CD4-positive, alpha-beta T cell treated with Interleukin-2 at 100 ng/mL for 4 hours (primary cell): ENCODE measurements around the gene POLR1H.
"Not testable (repeated sequence)": the region's sequence is repeated elsewhere in the genome, so short reads cannot be mapped to it uniquely, and the experiment has no call there.

Source experiments
- DNase-seq: peaks from one replicate; pipeline ENCODE4 v3.0.0-alpha.2; 2020; ENCODE audit warnings: low spot score

Gene POLR1H, protein sequence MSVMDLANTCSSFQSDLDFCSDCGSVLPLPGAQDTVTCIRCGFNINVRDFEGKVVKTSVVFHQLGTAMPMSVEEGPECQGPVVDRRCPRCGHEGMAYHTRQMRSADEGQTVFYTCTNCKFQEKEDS

DNA sequence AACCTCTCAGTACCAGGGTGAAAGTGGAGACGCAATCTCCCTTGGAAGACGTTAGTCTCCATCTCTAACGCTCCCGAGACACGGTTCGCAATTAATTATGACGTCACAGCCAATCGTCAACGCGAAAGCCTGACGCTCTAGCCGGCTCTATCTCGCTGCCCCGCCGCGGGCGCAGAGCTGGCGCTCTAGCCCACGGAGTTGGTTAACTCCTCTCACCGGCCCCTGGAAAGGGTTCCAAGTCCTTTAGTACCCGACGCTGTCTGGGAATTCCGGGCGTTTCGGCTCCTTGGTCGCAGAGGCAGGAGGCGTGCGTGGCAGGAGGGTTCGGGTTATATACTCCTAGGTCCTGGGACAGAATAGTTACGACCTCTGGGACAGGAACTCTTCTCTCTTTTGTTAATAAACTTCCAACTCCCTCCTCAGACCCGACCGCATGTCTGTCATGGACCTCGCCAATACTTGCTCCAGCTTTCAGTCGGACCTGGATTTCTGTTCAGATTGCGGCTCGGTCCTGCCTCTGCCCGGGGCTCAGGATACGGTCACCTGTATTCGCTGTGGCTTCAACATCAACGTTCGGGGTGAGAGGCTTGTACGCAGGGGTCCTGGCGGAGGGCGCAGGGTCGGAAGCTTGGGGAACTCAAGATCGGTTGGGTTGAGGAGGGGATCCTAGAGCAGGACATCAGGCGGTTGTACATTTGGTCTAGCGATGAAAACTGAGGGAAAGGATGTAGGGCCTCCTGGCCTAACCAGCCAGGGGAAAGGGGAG is at the start of gene POLR1H:
Gene POLR1H (plus strand): TSS at position 174 of the 766 bp plus-strand sequence. CDS start 260 bp downstream, at position 434.
- DNase-seq, result peak; percentile 94

DNA sequence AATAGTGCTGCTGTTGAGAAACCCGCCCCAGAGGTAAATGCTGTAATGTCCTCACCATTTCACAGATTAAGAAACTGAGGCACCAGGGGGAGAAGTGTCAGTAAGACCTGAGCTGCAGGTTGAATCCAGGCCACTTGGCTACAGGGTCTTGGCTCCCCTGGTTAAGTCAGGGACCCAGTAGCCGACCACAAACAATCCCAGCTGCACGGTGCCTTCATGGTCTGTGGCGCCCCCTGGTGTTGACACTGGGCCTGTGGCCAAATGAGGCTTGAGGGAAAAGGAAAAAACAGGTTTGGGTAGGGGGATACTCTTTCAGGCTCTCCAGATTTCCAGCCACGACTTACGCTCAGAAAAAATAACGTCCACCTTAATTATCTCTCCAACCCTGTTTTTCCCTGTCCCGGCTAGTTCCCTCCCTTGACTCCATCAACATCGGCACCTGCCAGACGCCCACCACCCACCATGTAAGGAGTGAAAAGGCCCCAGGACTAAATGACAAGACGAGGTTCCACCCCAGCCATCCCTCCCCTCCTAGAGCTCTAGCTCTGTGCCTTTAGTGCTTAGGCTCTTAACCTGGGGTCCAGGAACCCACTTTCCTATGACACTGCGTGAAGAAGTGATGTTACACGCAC is 47.7 kb upstream of the POLR1H start:
- peak; percentile 17 for DNase-seq

DNA sequence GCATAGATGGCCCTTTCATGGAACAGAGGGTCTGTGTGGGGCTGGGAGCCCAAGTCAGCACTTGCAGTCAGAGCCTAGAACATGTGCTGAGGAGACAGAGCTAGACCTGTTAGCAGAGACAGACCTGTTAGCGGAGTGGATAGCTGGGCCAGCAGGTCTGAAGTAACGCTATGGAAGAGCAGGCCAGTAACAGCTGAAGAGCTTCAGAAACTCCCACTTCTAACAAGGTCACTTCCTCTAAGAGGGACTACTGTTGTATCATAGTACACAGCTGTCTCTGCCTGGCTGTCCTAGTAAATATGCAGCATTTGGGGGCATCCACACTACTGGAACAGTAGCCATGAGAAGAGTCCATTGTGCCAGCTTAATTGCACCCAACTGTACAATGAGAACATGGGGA is 41.2 kb upstream of the POLR1H start:
- DNase-seq, result no peak

DNA sequence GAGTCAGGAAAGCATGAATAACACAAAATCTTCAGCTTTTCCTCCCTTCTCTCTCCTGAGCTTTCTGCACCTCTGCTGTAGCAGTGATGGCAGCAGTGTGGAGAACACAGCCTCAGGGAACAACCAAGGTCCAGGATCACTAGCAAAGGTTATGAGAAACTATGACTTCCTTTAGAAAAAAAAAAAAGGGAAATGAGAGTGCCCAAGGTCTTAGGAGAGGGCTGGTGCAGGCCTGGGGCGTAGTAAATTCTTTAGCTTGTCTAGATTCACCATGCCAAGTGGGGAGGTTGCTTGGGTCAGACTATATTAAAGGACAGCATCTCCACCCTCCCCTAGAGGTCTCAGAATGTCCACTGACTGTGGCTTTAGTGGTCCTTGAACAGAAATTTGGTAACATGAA is 40.4 kb upstream of the POLR1H start:
- no peak for DNase-seq

DNA sequence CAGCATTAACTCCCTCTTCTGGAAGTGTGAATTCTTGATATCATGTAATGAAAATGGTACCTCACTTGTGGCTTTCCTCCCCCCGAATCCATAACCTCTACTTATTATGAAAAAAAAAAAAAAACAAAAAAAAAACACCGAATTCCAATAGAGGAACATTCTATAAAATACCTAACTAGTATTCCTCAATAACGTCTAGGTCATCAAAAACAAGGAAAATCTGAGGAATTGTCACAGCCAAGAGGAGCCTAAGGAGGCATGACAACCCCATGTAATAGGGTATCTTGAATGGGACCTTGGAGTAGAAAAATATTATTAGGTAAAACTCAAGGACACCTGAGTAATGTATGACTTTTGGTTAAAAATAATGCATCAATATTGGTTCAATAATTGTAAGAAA is 38.9 kb upstream of the POLR1H start:
- DNase-seq, result no peak

DNA sequence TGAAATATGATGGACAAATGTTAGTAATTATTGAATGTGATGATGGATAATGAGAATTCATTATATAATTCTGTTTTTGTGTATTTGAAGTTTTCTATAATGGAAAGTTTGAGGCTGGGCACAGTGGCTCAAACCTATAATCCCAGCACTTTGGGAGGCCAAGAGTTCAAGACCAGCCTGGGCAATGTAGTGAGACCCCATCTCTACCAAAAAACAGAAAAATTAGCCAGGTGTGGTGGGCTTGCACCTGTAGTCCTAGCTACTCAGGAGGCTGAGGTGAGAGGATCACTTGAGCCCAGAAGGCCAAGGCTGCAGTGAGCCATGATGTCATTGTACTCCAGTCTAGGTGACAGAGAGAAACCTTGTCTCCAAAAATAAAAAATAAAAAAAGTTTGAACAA is 38.4 kb upstream of the POLR1H start:
- DNase-seq, result not testable (repeated sequence)

DNA sequence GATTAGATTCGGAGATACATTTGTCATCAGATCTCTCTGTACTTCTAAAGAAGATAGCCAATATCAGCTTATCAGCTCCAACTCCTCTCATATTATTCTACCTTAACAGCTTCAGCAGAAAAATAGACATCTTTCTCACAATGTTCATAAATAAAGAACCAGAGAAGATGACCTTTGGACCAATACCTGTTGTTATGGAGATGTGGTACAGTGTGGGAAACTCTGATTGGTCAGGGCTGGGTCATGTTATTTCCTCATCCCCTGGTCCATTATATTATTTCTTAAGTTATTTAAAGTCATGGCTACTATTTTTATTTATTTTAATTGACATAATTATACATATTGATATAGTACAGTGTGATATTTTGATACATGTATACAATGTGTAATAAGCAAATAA is 35.9 kb upstream of the POLR1H start:
- DNase-seq, result no peak

DNA sequence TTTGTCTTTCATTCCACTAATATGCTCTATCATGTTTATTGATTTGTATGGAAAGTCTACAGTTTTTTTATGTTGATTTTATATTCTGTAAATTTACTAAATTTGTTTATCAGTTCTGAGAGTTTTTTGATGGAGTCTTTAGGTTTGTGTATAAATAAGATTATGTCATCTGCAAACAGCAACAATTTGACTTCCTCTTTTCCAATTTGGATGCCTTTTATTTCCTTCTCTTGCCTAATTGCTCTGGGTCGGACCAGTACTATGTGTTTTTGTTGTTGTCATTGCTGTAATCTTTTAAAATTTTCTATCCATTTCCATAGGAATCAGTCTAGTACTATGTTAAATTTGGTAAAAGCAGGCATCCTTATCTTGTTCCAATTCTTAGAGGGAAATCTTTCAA is 31.5 kb upstream of the POLR1H start:
- DNase-seq, result no peak

DNA sequence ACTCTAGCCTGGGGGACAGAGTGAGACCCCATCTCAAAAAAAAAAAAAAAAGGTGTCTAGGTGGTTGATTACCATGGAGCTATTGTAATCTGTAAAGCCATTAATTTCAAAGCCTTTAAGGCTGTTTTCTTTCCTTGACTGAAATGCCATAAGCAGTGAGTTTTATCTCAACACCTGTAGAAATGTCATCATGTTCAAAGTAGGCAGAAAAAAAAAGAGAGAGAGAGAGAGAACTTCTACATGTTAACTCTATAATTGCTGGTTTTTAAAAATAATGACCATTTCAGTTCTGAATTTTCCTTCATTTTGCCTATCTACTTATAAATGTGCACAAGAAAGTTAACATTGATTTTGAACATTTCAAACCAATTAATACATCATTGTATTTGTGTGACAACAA is 29.7 kb upstream of the POLR1H start:
- DNase-seq, result no peak

DNA sequence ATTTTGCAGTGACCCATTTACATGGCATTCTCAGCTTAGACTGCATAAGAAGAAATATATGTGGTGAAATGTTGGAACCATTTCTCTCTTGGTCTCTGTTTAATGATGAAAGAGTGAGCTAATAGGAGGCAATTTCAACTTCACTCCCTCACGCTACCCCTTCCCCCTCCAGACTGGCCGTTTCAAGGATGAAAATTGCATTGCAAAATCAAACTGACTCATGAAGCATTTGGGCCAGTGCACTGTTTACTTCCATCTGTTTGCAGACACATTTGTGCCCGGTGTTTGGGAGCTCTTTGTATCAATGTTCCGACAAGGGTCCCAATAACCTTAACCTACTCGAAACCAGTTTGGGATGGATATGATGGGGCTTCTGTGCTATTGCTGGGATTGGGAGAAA is 27.6 kb upstream of the POLR1H start:
- not testable (repeated sequence) for DNase-seq

DNA sequence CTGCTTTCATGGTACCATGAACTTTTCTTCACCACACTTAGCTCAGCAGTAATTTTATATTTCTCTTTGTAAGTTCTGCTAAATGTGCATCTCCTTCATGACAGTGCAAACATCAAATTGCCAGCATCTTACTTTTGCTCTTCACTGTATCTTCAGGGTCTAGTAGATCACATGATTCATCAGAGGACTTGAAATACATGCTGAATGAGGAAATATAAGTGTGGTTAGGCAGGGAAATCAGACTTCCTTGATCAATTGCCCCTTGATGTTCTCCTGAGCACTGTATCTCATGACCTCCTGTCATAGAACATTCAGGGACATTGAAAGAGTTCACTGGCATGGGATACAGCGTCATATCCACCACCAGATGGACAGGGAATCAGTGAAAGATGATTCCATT is 25.3 kb upstream of the POLR1H start:
- no peak for DNase-seq

DNA sequence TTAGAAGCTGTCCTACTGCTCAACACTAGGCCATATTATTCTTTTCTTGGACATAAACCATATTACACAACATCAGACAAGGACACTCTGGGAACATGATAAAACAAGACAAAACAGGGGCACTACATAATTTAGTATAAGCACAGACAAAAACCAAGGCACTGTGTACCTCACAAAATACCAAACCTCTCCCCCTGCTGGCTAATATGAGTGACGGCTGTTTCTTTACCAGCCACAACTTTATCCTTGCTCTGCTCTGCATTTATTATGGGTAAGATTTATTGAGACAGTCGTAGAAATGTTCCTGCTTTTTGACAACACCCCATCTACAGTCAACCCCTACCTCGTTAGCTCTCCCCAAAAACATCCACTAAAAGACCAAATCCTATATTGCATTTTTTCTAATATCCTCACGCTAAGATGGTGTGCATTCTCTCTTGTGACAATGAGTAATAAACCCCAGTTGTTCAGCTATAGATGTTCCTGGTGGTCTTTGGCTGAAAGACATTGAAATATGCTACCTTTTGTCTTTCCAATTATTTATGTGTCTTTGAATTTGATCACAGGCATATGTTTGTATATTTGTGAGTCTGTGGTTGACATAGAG is 23.8 kb upstream of the POLR1H start:
- DNase-seq, result no peak

DNA sequence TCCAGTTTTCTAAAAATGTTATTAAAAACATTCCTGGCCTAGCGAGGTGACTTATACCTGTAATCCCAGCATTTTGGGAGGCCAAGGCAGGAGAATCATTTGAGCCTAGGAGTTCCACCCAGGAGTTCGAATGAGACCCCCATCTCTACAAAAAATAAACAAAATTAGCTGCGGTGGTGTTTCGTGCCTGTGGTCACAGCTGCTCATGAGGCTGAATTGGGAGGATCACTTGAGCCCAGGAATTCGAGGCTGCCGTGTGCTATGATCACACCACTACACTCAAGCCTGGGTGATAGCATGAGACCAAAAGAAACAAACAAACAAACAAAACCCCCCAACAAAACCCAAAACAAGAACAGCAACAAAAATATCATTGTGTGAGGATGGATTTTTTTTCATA is 19.8 kb upstream of the POLR1H start:
- DNase-seq, result no peak

DNA sequence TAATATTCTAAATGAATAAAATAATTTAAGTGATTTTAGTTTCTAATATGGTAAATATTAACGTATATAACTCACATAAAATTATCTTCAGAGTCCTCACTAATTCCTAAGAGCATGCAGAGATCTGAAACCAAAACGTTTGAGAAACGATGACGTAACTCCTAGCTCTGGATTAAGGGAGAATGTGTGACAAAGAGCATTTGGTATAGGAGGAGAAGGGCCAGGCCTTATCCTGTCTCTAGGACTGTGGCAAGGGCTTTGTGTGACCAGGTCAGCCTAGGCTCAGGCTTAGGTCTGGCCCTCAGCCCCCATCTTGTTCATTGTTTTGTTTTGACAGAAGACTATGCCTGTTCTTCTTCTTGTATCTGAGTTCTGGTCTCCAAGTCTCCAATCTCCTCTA is 19.2 kb upstream of the POLR1H start:
- DNase-seq, result no peak

DNA sequence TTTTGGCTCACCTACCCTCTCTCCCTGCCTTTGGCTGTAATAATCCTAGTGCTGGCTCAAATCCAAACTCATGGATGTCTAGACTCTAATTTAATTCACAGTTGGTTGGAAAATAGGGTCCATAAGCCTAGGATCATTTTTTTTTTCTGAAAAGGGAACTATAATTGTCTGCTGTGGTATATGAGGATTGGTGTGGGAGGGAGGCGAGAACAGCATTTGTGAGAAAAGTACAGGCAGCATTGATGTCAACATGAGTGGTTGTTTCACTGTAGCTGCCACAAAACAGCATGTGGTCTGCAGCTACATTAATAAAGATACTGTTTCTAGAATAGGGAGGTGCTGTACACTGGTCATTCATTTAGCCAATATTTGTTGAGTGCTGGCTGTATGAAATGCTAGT is 18.6 kb upstream of the POLR1H start:
- DNase-seq, result no peak

DNA sequence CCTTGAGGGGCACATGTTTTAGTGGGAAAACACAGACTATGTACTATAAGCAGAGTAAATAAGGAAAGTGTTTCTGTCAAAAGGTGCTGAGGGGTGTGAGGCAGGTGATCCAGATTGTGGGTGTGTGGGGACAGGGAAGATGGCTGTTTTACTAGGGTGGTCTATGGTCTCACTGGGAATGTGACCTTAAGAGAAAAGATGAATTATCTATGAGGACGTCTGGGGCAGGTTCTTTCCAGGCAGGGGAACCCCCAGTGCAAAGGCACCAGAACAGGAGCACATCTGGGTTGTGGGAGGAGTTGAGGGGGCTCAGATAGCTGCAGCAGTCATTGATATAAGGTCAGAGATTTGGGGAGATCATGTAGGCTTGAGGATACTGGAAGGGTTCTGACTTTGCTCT is 18.2 kb upstream of the POLR1H start:
- DNase-seq, result no peak

DNA sequence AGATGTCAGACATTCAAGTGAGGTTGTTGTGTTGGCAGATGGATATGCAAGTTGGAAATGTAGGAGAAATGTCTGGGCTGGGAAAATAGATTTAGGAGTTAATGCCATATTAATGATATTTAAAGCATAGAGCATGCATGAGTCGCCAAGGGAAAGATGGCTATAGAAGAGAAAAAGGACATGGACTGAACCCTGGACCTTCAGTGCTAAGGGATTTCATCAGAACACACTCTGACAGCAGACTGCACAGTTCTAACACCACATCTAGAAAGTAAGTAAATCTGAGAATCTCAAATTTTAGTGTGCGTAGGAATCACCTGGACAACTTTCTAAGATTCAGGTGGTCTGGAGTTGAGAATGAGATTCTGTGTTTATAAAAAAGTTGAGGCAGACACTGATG is 17.3 kb upstream of the POLR1H start:
- no peak for DNase-seq

DNA sequence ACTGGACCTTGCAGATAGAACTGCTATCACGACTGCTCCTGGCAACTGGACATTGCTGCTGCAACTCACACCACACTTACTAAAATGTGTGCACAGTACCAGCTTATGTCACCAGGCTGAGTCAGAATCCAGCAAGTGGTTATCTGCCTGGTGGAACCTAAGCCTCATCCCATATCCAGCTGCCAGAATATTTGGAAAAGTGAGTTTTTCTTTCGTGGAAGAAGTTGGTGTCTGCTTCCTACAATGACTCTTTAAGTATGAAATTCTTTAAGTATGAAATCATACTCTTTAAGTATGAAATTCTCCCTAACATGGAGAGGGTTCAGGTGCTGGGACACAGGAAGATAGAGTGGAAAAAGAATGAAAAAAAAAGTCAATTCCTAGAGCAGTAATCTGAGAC is 16.4 kb upstream of the POLR1H start:
- DNase-seq, result no peak

DNA sequence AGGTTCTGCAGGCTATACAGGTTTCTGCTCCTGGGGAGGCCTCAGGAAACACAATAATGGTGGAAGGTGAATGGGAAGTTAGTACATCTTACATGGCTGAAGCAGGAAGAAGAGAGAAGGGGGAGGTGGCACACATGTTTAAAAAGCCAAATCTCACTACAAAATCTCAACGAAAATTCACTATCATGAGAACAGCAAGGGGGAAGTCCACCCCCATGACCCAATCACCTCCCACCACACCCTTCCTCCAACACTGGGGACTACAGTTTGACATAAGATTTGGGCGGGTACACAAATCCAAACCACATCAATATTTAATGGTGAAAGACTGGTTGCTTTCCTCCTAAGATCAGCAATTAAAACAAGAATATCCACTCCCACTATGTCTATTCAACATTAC is 13.8 kb upstream of the POLR1H start:
- no peak for DNase-seq

DNA sequence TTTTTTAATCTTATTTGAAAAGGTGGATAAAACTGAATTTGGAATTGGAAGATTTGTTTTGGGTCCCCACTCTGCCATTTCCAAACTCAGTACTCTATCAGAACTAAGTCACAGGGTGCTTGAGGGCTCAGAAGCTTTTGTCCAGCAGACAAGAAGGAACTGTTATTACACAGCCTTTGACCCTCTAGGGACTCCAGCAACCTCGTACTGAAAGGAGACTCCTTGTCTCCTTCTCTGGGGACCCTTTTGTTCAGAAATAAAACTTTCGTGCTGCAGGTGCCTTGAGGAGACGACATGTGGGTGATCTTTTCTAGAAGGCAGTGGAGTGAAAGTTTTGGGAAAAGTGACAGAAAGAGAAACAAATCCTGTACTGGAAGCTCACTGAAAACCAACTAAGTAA is 7.4 kb upstream of the POLR1H start:
- DNase-seq, result no peak

DNA sequence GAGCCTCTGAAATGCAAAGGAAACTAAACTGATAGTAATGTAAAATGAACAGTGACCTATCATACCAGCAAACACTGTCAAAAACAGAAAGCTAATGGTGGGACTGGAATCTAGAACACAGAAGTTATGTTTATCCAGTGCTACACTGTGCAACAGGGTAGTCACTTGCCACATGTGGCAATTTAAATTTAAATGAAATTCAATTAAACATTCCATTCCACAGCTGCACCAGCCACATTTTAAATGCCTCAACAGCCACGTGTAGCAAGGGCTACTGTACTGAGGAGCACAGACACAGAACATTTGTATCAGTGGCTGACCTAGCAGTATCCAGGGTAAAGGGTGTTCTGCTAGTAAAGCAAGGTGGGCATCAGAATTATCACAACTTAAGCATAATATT is 5.6 kb upstream of the POLR1H start:
- DNase-seq, result no peak

DNA sequence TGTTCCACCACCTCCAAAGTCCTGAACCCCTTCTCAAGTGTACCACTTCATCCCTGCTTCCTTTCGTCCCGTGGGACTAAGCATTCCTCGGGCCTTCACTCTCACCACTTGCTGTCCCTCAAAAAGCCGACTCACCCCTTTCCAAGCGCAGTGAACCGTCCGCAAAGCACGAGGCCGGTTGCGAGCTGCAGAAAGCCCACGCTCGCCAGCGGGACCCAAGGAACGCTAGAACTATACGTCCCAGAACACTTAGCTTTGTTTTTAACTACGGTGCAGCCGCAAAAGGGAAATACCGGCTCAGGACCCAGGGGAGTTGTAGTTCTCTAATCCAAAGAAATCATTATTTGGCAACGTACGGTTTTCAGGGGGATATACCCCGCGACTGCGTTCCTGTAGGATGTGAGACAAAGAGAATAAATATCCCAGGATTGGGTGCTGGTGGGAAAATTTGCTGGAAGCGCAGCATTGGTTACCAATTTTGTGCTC is 416 bp upstream of the POLR1H start:
- no peak for DNase-seq

DNA sequence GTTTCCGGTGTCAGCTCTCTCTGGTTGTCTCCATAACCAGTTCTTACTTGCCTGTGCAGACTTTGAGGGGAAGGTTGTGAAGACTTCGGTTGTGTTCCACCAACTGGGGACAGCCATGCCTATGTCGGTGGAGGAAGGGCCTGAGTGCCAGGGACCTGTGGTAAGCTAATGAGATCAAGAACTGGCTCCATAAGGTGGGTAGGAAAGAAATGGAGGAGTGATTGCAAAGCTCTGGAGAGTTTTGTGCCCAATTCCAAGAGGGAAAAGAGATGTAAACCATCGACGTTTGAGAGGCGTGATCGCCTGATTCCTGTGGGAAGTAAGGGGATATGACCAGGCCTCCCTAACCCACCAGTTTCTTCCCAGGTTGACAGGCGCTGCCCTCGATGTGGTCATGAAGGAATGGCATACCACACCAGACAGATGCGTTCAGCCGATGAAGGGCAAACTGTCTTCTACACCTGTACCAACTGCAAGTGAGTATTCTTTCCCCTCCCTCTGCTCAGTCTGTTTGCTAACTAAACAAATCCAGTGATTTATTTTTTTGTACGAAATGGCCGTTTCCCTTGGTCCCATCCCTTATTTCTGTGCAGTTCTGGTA is 893 bp downstream of the POLR1H start:
- DNase-seq, result peak; percentile 47
